ENCODE measurements around the gene GBE1. TPM values are rescaled to one million over a fixed set of nuclear protein-coding genes. Genes with fewer than 3 reads are reported as not detected.

The GBE1 gene
- total and polyA plus RNA-seq, 10 of the 15 experiments (the other 5 are each of a cell fraction or from before 2014, with no cell fraction given), result 21.4 to 62.2 (median 41.5) TPM

GRCh38 chr3:81753416-81754027, 7.9 kb downstream of the GBE1 start:
- DNase-seq (ENCODE audit: low read depth, low spot score) (no peak), FAIRE-seq (no peak), ATAC-seq (peak; percentile 60)
- ChIA-PET CTCF (interaction anchor here (0.6 to 1.7 kb wide), 5 partner anchors 8 to 156 kb away, joined by 3 to 5 read pairs (median 4); partner anchors contain the start of gene GBE1), RAD21 (ENCODE audit: unreplicated experiment) (interaction anchor here (0.8 to 2.1 kb wide), 5 partner anchors 9 to 41 kb away, joined by 3 to 6 read pairs (median 4); no protein-coding TSS in a partner anchor), SMC1A (ENCODE audit: uncharacterized antibody, unreplicated experiment) (interaction anchor here (0.8 to 2.6 kb wide), 7 partner anchors 9 to 156 kb away, joined by 3 to 16 read pairs (median 3); partner anchors contain the start of gene GBE1), POLR2A (interaction anchor here (1.0 to 1.6 kb wide), 3 partner anchors 9 to 35 kb away, joined by 3 to 5 read pairs (median 3); no protein-coding TSS in a partner anchor)
- H3K79me2 ChIP-seq (ENCODE audit: control insufficient read depth, insufficient read depth, low read length), result peaks cover 28% of the 10 kb centered on the region
- no peaks in the 10 kb centered on the region; a peak in 1 of 4 replicates for H3K36me3 ChIP-seq (ENCODE audit: control insufficient read depth in 2 of 2, insufficient read depth in 2 of 2, low read length in 1 of 2)
- intact Hi-C loops (cut with micrococcal nuclease; ENCODE audit: unreplicated experiment), result no loop called here
- H3K4me1 ChIP-seq (ENCODE audit: control insufficient read depth, insufficient read depth, low read length), result no peaks in the 10 kb centered on the region
- BruUV-seq (replicated peaks), result no TSS peak
- no peak overlapping the region for H2AFZ ChIP-seq (ENCODE audit: control insufficient read depth, low read depth, low read length)
- H3K9ac ChIP-seq (ENCODE audit: control insufficient read depth, insufficient read depth, low read length), result no peak overlapping the region
- H3K4me2 ChIP-seq (ENCODE audit: control insufficient read depth, insufficient read depth), result 0 out of 2 replicates have a peak overlapping the region, but pooled peaks have one; percentile 44
- TF ChIP-seq EGR1 (IDR thresholded peaks at IDR 0.05; ENCODE audit: borderline replicate concordance in 1 of 2, low read depth in 2 of 2, low read length in 2 of 2), result no peak
- no peak for TF ChIP-seq RELA (IDR thresholded peaks at IDR 0.05; ENCODE audit: borderline replicate concordance, partially characterized antibody)
- H3K4me3 ChIP-seq, result no peak overlapping the region
- peaks cover 29% of the 10 kb centered on the region for H3K9me3 ChIP-seq (replicated peaks; ENCODE audit: control insufficient read depth, insufficient read depth, low read length)
- no peaks in the 10 kb centered on the region for H4K20me1 ChIP-seq (ENCODE audit: control insufficient read depth, insufficient read depth)
- in situ Hi-C loops (cut with MboI), result no loop called here
- no peaks in the 10 kb centered on the region for H3K27me3 ChIP-seq (replicated peaks in 1 of 2; ENCODE audit: control insufficient read depth in 2 of 2, insufficient read depth in 2 of 2, low read length in 1 of 2)
- no peak overlapping the region for H3K27ac ChIP-seq (ENCODE audit: control insufficient read depth, insufficient read depth)
- 63% methylated on average over 2 of the region's 2 CpGs for WGBS (ENCODE audit: insufficient coverage, insufficient replicate concordance, low lambda C conversion rate, missing lambda C conversion rate)

- intact Hi-C loops (cut with micrococcal nuclease; ENCODE audit: unreplicated experiment), result no loop called here
- Histone ChIP-seq H3K9ac (ENCODE audit: control insufficient read depth, insufficient read depth, low read length) (no peak overlapping the region), H3K27me3 (replicated peaks in 1 of 2; ENCODE audit: control insufficient read depth in 2 of 2, insufficient read depth in 2 of 2, low read length in 1 of 2) (no peaks in the 10 kb centered on the region), H3K4me3 (no peak overlapping the region), H3K36me3 (ENCODE audit: control insufficient read depth in 2 of 2, insufficient read depth in 2 of 2, low read length in 1 of 2) (no peaks in the 10 kb centered on the region; a peak in 1 of 4 replicates), H2AFZ (ENCODE audit: control insufficient read depth, low read depth, low read length) (no peak overlapping the region), H3K27ac (ENCODE audit: control insufficient read depth, insufficient read depth) (no peak overlapping the region), H3K4me2 (ENCODE audit: control insufficient read depth, insufficient read depth) (no peak overlapping the region), H3K4me1 (ENCODE audit: control insufficient read depth, insufficient read depth, low read length) (no peaks in the 10 kb centered on the region), H4K20me1 (ENCODE audit: control insufficient read depth, insufficient read depth) (no peaks in the 10 kb centered on the region), H3K9me3 (replicated peaks; ENCODE audit: control insufficient read depth, insufficient read depth, low read length) (peaks cover 24% of the 10 kb centered on the region), H3K79me2 (ENCODE audit: control insufficient read depth, insufficient read depth, low read length) (peaks cover 23% of the 10 kb centered on the region)
- CTCF ChIA-PET, result interaction anchor here (1.3 to 1.7 kb wide), 2 partner anchors 10 to 157 kb away, joined by 4 read pairs; no protein-coding TSS in a partner anchor
- SMC1A ChIA-PET (ENCODE audit: uncharacterized antibody, unreplicated experiment), result interaction anchor here (0.8 to 2.6 kb wide), 7 partner anchors 9 to 380 kb away, joined by 3 to 16 read pairs (median 3); partner anchors contain the start of gene GBE1
- POLR2A ChIA-PET, result interaction anchor here (0.9 to 1.6 kb wide), 3 partner anchors 10 to 158 kb away, joined by 3 to 5 read pairs (median 3); no protein-coding TSS in a partner anchor
- BruUV-seq (replicated peaks), result TSS peak; percentile 2
- FAIRE-seq (no peak), DNase-seq (ENCODE audit: low read depth, low spot score) (no peak), ATAC-seq (peak; percentile 65)
- RAD21 ChIA-PET (ENCODE audit: unreplicated experiment), result interaction anchor here (1.4 to 2.1 kb wide), 3 partner anchors 8 to 24 kb away, joined by 4 to 6 read pairs (median 5); no protein-coding TSS in a partner anchor
- in situ Hi-C loops (cut with MboI), result no loop called here
- TF ChIP-seq HDGF (IDR thresholded peaks at IDR 0.05) (no peak), ETV6 (conservative IDR thresholded peaks at IDR 0.05 in 1 of 2, IDR thresholded peaks at IDR 0.05 in 1 of 2; ENCODE audit: borderline replicate concordance in 1 of 2, low read depth in 1 of 2) (no peak), SP1 (IDR thresholded peaks at IDR 0.05; ENCODE audit: low read depth, low read length) (no peak), SIX5 (IDR thresholded peaks at IDR 0.05; ENCODE audit: low read depth, low read length, severe bottlenecking) (no peak), DPF2 (IDR thresholded peaks at IDR 0.05) (no peak), EGR1 (IDR thresholded peaks at IDR 0.05; ENCODE audit: borderline replicate concordance in 1 of 2, low read depth in 2 of 2, low read length in 2 of 2) (no peak), ESRRA (IDR thresholded peaks at IDR 0.05; ENCODE audit: low read length) (no peak), MTA2 (IDR thresholded peaks at IDR 0.05; ENCODE audit: low read depth) (peak; percentile 19; the same call in 1 of the 2 replicates), GABPA (IDR thresholded peaks at IDR 0.05; ENCODE audit: low read depth) (no peak), USF1 (IDR thresholded peaks at IDR 0.05; ENCODE audit: borderline replicate concordance, extremely low read length, insufficient read depth, low read depth, low read length) (no peak)
- TF ChIP-seq, protein P1, sequence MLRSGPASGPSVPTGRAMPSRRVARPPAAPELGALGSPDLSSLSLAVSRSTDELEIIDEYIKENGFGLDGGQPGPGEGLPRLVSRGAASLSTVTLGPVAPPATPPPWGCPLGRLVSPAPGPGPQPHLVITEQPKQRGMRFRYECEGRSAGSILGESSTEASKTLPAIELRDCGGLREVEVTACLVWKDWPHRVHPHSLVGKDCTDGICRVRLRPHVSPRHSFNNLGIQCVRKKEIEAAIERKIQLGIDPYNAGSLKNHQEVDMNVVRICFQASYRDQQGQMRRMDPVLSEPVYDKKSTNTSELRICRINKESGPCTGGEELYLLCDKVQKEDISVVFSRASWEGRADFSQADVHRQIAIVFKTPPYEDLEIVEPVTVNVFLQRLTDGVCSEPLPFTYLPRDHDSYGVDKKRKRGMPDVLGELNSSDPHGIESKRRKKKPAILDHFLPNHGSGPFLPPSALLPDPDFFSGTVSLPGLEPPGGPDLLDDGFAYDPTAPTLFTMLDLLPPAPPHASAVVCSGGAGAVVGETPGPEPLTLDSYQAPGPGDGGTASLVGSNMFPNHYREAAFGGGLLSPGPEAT (IDR thresholded peaks at IDR 0.05; ENCODE audit: low read depth), result peak; percentile 43; the same call in 1 of the 2 replicates
These were observed 8.8 kb downstream of the GBE1 start for GRCh38 chr3:81752604-81753003.
